AG04450 (cell line): ENCODE results near the gene GNAZ. TPM values are rescaled to one million over a fixed set of nuclear protein-coding genes. Genes with fewer than 3 reads are reported as not detected.

Experiments used
- CTCF ChIA-PET: fragments of 300-600, 350-600 bp; formaldehyde crosslinking; extraction: SDS; loops from one replicate; lab custom pipeline; 2022; ENCODE audit warnings: antibody characterized with exemption, inconsistent platforms; lab: Charles Lee
- POLR2A ChIA-PET: fragments of 350-600 bp; formaldehyde crosslinking; extraction: SDS; loops from one replicate; lab custom pipeline; 2021; ENCODE audit warnings: antibody characterized with exemption, inconsistent platforms; lab: Yijun Ruan, JAX
- DNase-seq: peaks from one replicate; pipeline ENCODE4 v3.0.0-alpha.2; 2011; ENCODE audit warnings: low read depth, low spot score
- H3K27ac ChIP-seq: one replicate; pipeline ENCODE4 v1.5.1; 2012; ENCODE audit warnings: low read depth, low read length, control low read depth
- H3K27me3 ChIP-seq: one replicate; pipeline ENCODE4 v1.6.0; 2012; ENCODE audit warnings: low read length; ENCODE audit not compliant: control insufficient read depth, insufficient read depth
- H3K4me3 ChIP-seq: 2 replicates; pipeline ENCODE4 v1.5.1; 2011; ENCODE audit warnings: mild to moderate bottlenecking, low read depth, low read length, control low read depth
- H3K9me3 ChIP-seq: 2 replicates; pipeline ENCODE4 v1.5.1; 2012; ENCODE audit warnings: low read length; ENCODE audit not compliant: control insufficient read depth, insufficient read depth
- polyA plus RNA-seq: library from polyadenylated mRNA; depleted of rRNA; stranded (reverse); fragments of >200 nt; gene quantifications from 2 replicates; pipeline ENCODE4 v1.2.3, GENCODE V29; 2011
- TF ChIP-seq, protein P1 (sequence below): IDR thresholded peaks from 2 replicates; pipeline ENCODE4 v1.5.1; 2011; ENCODE audit warnings: low read depth, low read length, control low read depth, inconsistent platforms

The GNAZ gene
- polyA plus RNA-seq, 1 experiment = 0.25 TPM

DNA sequence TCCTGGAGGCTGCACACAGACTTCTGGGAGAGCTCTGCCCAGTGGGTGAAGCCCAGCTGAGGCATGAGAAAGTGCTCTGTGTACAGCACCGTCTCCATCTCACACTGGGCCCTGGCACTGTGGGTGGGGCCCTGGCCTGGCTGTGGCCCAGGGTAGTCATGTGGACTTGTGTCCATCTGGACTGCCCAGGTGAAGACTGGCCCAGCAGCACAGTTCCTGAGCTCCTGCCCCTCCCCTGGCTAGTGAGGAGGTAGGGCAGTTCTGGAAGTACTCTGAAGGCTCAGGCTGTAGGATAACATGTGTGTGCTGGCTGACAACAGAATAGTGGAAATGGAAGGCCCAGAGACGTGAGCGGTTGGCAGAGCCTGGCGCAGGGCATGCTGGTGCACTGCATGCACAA, 36.0 kb downstream of the GNAZ start:
- peaks cover 9% of the 10 kb centered on the region for H3K27me3 ChIP-seq
- H3K4me3 ChIP-seq = no peak overlapping the region
- no peaks in the 10 kb centered on the region for H3K9me3 ChIP-seq
- DNase-seq = no peak
- H3K27ac ChIP-seq = no peak overlapping the region
- POLR2A ChIA-PET = no interaction called here
- CTCF ChIA-PET = no interaction called here
- TF ChIP-seq, protein P1, sequence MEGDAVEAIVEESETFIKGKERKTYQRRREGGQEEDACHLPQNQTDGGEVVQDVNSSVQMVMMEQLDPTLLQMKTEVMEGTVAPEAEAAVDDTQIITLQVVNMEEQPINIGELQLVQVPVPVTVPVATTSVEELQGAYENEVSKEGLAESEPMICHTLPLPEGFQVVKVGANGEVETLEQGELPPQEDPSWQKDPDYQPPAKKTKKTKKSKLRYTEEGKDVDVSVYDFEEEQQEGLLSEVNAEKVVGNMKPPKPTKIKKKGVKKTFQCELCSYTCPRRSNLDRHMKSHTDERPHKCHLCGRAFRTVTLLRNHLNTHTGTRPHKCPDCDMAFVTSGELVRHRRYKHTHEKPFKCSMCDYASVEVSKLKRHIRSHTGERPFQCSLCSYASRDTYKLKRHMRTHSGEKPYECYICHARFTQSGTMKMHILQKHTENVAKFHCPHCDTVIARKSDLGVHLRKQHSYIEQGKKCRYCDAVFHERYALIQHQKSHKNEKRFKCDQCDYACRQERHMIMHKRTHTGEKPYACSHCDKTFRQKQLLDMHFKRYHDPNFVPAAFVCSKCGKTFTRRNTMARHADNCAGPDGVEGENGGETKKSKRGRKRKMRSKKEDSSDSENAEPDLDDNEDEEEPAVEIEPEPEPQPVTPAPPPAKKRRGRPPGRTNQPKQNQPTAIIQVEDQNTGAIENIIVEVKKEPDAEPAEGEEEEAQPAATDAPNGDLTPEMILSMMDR = no peak

DNA sequence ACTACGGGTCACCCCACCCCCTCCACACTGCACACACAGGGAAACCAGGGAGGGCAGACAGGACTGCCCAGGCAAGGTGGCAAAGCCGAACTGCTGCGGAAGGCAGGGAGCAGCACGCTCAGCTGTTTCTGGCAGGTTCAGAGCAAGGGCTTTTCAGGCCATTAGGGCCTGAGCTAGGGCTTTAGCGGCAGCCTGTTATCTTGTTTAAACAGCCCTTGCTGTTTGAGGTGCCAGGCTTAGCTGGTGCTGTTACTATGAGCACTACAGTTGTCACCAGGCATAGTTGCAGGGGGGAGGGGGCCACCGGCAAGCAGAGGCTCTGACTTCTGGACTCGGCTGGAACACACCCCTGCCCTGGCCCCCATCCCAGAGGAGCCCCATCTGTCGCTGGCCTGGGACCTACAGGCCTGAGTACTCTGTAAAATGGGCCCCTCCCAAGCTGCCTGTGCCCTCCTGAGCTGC, 36.6 kb downstream of the GNAZ start:
- TF ChIP-seq, protein P1 = no peak
- Histone ChIP-seq H3K27ac (no peak overlapping the region), H3K9me3 (no peaks in the 10 kb centered on the region), H3K4me3 (no peak overlapping the region), H3K27me3 (peaks cover 9% of the 10 kb centered on the region)
- POLR2A ChIA-PET = no interaction called here
- DNase-seq = no peak
- CTCF ChIA-PET = no interaction called here

DNA sequence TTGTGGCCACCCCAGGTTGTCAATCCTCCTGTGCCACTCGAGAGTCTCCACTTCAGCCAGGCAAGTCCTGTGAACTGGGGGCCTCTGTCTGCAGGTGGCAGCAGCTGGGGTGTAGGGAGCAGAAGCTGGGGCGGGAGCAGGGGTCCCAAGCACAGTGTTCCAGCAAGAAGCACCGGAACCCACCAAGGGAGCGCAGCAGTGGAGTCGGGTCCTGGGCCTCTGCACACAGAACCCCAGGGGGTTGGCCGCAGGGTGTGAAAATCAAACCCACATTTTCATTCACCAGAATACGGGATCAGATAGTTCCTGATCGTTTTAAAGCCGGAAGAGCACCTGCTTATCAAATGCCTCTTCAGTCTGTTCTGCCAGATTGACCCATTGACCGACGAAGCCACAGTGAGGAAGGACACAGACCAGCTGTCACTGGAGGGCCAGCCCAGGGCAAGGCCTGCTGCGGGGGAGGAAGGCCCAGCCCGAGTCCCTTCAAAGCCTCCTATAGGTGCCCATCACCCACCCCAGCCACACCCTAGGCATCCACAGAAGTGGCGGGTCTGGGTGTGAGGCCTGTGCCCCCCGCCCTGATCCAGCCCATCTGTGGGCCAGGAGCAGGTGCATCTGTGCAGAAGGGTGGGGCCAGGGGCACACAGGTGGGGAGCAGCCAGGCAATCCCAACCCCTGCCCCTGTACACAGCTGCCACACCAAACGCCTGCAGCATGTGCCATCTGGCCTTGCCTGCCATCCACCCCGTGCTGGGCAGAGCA, 37.3 kb downstream of the GNAZ start:
- TF ChIP-seq, protein P1 = no peak
- no peak overlapping the region for H3K27ac ChIP-seq
- peaks cover 8% of the 10 kb centered on the region for H3K27me3 ChIP-seq
- H3K9me3 ChIP-seq = no peaks in the 10 kb centered on the region
- DNase-seq = no peak
- ChIA-PET POLR2A (no interaction called here), CTCF (interaction anchor here (2.2 kb wide), 1 partner anchor 148 kb away, joined by 5 read pairs; no protein-coding TSS in a partner anchor)
- H3K4me3 ChIP-seq = no peak overlapping the region

DNA sequence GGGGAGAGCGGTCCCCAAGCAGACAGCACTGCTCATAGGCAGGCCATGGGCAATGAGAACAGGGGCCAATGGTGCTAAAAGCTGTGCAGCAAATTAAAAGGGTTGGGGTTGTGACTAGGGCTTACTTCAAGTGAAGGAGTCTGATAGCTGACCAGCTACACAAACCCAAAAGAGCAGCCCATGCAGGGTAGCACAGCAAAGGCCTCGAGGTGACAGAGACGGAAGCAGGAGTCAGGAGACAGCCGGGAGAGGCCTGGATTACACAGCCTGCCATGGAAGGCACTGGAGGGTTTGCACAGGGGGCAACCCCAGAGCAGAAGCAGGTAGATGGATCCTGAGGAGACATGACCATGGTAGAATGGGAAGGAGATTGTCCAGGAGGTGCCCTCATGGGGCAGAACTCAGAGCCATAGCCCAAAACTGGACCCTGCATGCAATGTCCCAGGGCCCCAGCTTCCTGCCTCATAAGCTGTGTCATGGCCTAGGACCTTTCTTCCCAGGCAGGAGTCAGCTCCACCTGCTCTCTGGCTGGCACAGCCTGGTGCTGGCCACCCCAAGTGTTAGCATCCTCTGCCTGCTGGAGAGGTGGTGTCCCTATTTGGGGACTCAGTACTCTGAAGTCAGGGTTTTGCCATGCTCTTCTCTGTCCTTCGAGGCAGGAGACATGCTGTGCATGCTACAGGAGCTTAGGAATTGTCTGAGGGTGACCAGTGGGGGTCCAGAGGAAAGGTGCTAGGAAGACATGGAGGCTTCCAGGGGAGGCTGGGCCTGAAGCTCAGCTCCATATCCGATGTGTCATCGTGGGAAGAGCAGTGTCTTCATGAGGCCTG, 38.1 kb downstream of the GNAZ start:
- no peak for DNase-seq
- no peak overlapping the region for H3K27ac ChIP-seq
- no peak overlapping the region for H3K4me3 ChIP-seq
- ChIA-PET CTCF (interaction anchor here (2.2 kb wide), 1 partner anchor 149 kb away, joined by 5 read pairs; no protein-coding TSS in a partner anchor), POLR2A (no interaction called here)
- TF ChIP-seq, protein P1 = no peak
- no peaks in the 10 kb centered on the region for H3K9me3 ChIP-seq
- peaks cover 5% of the 10 kb centered on the region for H3K27me3 ChIP-seq

DNA sequence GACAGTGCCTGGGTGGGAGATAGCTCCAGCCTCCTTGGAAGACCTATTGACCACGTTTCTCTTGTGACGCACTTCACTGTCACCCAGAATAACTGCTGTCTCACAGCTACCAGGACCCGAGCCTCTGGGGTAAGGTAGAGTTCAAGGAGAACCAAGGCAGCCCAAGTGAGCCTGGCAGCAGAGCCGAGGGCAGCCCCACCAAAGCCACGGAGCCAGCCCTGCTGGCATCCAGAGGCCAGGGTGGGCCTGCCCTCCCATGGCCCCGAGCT, 38.7 kb downstream of the GNAZ start:
- TF ChIP-seq, protein P1 = no peak
- no peaks in the 10 kb centered on the region for H3K9me3 ChIP-seq
- ChIA-PET CTCF (interaction anchor here (2.2 kb wide), 1 partner anchor 150 kb away, joined by 5 read pairs; no protein-coding TSS in a partner anchor), POLR2A (no interaction called here)
- peaks cover 5% of the 10 kb centered on the region for H3K27me3 ChIP-seq
- H3K4me3 ChIP-seq = no peak overlapping the region
- H3K27ac ChIP-seq = no peak overlapping the region
- DNase-seq = no peak
